ENCODE results near the gene IGF1R. TPM values are rescaled to one million over a fixed set of nuclear protein-coding genes. Genes with fewer than 3 reads are reported as not detected.

IGF1R gene
- total RNA-seq, 4 donors from 2014 or later, result 31.6 to 87.8 (median 60.0) TPM

DNA sequence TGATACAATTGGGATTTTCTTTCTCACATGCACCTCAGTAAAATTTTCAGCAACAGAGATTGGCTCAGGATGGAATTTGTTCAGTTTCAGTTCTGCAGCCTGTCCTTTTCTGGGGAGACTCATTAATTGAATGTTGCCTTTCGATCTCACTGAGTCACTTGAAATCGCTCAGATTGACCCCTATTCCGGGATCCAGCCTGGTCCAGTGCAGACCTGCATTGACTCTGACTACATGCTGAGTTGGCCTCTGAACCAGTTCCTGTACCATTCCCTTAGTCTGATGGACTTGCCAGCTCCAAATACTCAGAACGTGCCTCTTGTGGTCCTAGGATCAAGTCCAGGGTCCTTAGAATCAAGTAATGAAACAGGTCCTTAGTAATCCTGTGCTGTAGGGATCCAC lies 9.4 kb downstream of the IGF1R start:
- Histone ChIP-seq H3K4me1 (peaks cover 0 to 69% (median 12%) of the 10 kb centered on the region in 3 donors), H3K27me3 (no peaks in the 10 kb centered on the region), H3K4me3 (no peak overlapping the region), H3K9me3 (no peaks in the 10 kb centered on the region), H3K27ac (no peak overlapping the region), H3K36me3 (no peaks in the 10 kb centered on the region)
- WGBS, 2 donors (ENCODE audit: low coverage in 1 of 2), result 64 to 79% methylated on average over 3 of the region's 4 CpGs
- ATAC-seq, result no peak
- TF ChIP-seq, protein P1, sequence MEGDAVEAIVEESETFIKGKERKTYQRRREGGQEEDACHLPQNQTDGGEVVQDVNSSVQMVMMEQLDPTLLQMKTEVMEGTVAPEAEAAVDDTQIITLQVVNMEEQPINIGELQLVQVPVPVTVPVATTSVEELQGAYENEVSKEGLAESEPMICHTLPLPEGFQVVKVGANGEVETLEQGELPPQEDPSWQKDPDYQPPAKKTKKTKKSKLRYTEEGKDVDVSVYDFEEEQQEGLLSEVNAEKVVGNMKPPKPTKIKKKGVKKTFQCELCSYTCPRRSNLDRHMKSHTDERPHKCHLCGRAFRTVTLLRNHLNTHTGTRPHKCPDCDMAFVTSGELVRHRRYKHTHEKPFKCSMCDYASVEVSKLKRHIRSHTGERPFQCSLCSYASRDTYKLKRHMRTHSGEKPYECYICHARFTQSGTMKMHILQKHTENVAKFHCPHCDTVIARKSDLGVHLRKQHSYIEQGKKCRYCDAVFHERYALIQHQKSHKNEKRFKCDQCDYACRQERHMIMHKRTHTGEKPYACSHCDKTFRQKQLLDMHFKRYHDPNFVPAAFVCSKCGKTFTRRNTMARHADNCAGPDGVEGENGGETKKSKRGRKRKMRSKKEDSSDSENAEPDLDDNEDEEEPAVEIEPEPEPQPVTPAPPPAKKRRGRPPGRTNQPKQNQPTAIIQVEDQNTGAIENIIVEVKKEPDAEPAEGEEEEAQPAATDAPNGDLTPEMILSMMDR (IDR thresholded peaks at IDR 0.05), result no peak
- TF ChIP-seq POLR2AphosphoS5 (IDR thresholded peaks at IDR 0.05), result no peak
- TF ChIP-seq EP300 (IDR thresholded peaks at IDR 0.05), result no peak
- TF ChIP-seq POLR2A (IDR thresholded peaks at IDR 0.05), result no peak

DNA sequence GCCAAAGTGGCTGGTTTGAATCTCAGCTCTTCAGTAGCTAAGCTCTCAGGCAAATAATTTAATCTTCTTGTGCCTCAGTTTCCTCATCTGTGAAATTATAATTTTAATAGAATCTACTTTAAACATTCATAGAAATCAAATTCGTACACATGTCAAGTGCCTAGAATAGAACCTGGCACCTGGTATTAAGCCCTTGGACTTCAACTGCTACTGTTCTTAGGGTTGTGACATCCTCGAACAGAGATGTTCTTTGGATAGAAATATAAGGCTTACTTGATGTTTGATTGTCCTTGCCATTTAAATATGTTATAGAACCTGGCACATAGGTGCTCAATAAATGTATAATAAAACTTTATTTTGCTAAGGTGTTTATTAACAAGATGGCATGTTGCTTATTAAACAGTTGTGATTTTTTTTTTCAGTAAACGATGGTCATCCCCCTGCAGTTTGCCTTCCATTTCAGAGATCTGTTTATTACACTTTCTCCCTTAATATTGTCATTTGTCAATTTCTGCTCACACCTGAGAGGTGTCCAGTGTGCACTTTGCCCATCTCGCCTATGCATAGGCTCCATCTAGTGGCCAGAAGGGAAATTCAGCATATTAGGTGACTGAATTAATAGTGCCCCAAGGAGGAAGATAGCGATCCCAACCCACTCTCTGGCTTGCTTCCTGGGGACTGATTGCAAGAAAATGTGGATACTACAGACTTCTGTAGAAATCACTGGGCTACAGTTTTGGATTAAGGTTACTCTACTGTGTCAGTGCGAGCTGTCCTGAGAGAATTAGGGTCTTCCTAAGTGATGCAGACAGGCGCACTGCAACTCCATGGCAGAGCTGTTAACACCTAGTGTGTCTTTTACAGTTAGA lies 10.7 kb downstream of the IGF1R start:
- TF ChIP-seq, protein P1 (IDR thresholded peaks at IDR 0.05), result peak; percentile 68 to 82 (median 70)
- TF ChIP-seq POLR2AphosphoS5 (IDR thresholded peaks at IDR 0.05) (no peak), POLR2A (IDR thresholded peaks at IDR 0.05) (no peak)
- Histone ChIP-seq H3K36me3 (no peaks in the 10 kb centered on the region), H3K27ac (no peak overlapping the region), H3K9me3 (no peaks in the 10 kb centered on the region), H3K4me3 (no peak overlapping the region), H3K4me1 (peaks cover 0 to 69% (median 12%) of the 10 kb centered on the region in 3 donors), H3K27me3 (no peaks in the 10 kb centered on the region)
- peak; percentile 51 for ATAC-seq
- 46 to 53% methylated on average over 5 to 7 of the region's 7 CpGs for WGBS, 2 donors (ENCODE audit: low coverage in 1 of 2)

DNA sequence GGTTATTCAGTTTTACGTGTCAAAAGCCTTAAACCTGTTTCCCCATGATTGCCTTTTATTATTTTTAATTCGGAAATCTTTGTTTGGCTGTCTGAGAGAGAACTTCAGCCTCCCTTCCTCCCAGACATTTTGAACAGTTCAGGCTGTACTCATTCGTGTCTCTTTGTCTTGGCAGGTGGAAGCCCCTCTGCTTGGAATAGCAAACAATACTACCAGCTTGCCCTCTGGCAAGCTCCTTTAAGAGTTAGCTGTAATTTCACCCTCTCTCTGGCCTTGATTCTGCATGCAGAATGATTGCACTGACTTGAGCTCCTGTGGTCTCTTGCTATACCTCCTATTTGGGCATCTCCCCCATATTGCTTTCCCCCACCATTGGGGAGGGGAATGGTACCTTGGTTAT lies 11.7 kb downstream of the IGF1R start:
- no peak for ATAC-seq
- Histone ChIP-seq H3K4me3 (no peak overlapping the region), H3K27ac (no peak overlapping the region), H3K36me3 (no peaks in the 10 kb centered on the region), H3K27me3 (no peaks in the 10 kb centered on the region), H3K9me3 (no peaks in the 10 kb centered on the region), H3K4me1 (peaks cover 0 to 69% (median 12%) of the 10 kb centered on the region in 3 donors)
- 56 to 82% methylated on average over 3 of the region's 3 CpGs for WGBS, 2 donors (ENCODE audit: low coverage in 1 of 2)
- TF ChIP-seq POLR2AphosphoS5 (IDR thresholded peaks at IDR 0.05), result no peak
- TF ChIP-seq, protein P1 (IDR thresholded peaks at IDR 0.05), result no peak
- TF ChIP-seq POLR2A (IDR thresholded peaks at IDR 0.05), result no peak
- TF ChIP-seq EP300 (IDR thresholded peaks at IDR 0.05), result no peak

DNA sequence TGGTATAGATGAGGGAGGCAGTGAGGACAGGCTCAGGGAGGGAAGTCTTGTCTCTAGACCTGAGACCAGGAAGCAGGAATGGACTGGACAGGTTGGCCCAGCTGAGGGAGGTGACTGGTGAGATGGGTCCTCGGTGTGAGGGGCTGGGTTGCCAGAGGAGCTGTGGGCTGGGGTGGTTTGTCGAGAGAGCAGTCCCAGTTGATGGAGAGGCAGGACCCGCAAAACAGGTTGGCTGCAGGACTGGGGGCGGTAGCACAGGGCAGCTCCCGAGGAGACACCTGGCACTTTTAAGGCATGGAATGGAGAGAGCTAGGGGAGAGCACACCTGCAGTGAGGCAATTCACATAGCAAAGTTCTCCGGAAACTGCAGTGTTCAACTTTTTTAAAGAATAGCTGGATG lies 14.7 kb downstream of the IGF1R start:
- ATAC-seq, result no peak
- WGBS, 2 donors (ENCODE audit: low coverage in 1 of 2), result 90% methylated on average over 2 of the region's 6 CpGs; no CpG with 5 or more reads in 1 of the 2 donors
- Histone ChIP-seq H3K27ac (no peak overlapping the region), H3K36me3 (no peaks in the 10 kb centered on the region), H3K9me3 (no peaks in the 10 kb centered on the region), H3K27me3 (no peaks in the 10 kb centered on the region), H3K4me3 (no peak overlapping the region), H3K4me1 (peaks cover 0 to 83% (median 15%) of the 10 kb centered on the region in 3 donors)
- TF ChIP-seq, protein P1 (IDR thresholded peaks at IDR 0.05), result no peak
- no peak for TF ChIP-seq EP300 (IDR thresholded peaks at IDR 0.05)

DNA sequence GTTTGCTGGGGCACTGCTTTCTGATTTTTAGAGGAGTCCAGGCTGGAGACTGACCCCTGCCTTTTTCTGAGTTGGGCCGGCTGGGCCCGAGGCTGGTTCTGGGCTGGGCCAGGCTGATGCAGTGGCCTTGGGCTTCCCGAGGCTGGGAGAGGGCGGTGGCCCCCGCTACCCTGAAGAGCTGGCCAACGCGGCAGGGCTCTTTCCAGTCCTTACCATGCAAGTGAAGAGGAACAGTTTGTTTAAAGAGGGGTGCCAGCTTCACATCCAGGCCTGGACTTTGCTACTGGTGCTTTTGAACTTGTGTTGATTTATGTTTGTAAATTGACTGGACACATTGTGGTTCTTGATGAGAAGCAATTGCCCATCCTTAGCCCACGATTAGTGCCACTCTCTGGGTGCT lies 15.3 kb downstream of the IGF1R start:
- no peaks in the 10 kb centered on the region for H3K36me3 ChIP-seq
- no peak for ATAC-seq
- no peak overlapping the region for H3K27ac ChIP-seq
- no peaks in the 10 kb centered on the region for H3K9me3 ChIP-seq
- no peak overlapping the region for H3K4me3 ChIP-seq
- H3K4me1 ChIP-seq, result peaks cover 0 to 86% (median 19%) of the 10 kb centered on the region in 3 donors
- H3K27me3 ChIP-seq, result no peaks in the 10 kb centered on the region
- TF ChIP-seq, protein P1 (IDR thresholded peaks at IDR 0.05), result no peak
- TF ChIP-seq POLR2AphosphoS5 (IDR thresholded peaks at IDR 0.05) (no peak), EP300 (IDR thresholded peaks at IDR 0.05) (no peak), POLR2A (IDR thresholded peaks at IDR 0.05) (no peak)
- WGBS, 2 donors (ENCODE audit: low coverage in 1 of 2), result 83% methylated on average over 1 of the region's 8 CpGs; no CpG with 5 or more reads in 1 of the 2 donors
